ENCODE data around the gene PSMA2. TPM values are rescaled to one million over a fixed set of nuclear protein-coding genes. Genes with fewer than 3 reads are reported as not detected.

Gene PSMA2
- 100 to 1,000 TPM; 254 to 335 (median 280) TPM for polyA plus RNA-seq (ENCODE audit: insufficient read length in 3 of 3)
- long read RNA-seq, donor 1, transcript PSMA2-201 (8 exons, 1,487 nt): major isoform, 171 of 234 reads
- long read RNA-seq, donor 1, partial matches to known transcripts: 63 of 234 reads
- long read RNA-seq, donor 1, other reads (novel, unspliced or antisense): 0 of 234 reads
- long read RNA-seq, donor 2, transcript PSMA2-201 (8 exons, 1,487 nt): major isoform, 166 of 346 reads
- long read RNA-seq, donor 2, partial matches to known transcripts: 76 of 346 reads
- long read RNA-seq, donor 2, other reads (novel, unspliced or antisense): 104 of 346 reads
- long read RNA-seq, donor 3, transcript PSMA2-201 (8 exons, 1,487 nt): major isoform, 241 of 609 reads
- long read RNA-seq, donor 3, partial matches to known transcripts: 365 of 609 reads
- long read RNA-seq, donor 3, other reads (novel, unspliced or antisense): 0 of 609 reads
- long read RNA-seq, donor 4, transcript PSMA2-201 (8 exons, 1,487 nt): major isoform, 124 of 398 reads
- long read RNA-seq, donor 4, partial matches to known transcripts: 97 of 398 reads
- long read RNA-seq, donor 4, other reads (novel, unspliced or antisense): 176 of 398 reads
- long read RNA-seq, donor 5: 0 reads
- long read RNA-seq, donor 6, transcript PSMA2-201 (8 exons, 1,487 nt): major isoform, 151 of 270 reads
- long read RNA-seq, donor 6, partial matches to known transcripts: 117 of 270 reads
- long read RNA-seq, donor 6, other reads (novel, unspliced or antisense): 0 of 270 reads
- long read RNA-seq, donor 7, transcript PSMA2-201 (8 exons, 1,487 nt): major isoform, 256 of 531 reads
- long read RNA-seq, donor 7, partial matches to known transcripts: 95 of 531 reads
- long read RNA-seq, donor 7, other reads (novel, unspliced or antisense): 177 of 531 reads
- long read RNA-seq, donor 8: 0 reads
- long read RNA-seq, donor 9, transcript PSMA2-201 (8 exons, 1,487 nt): major isoform, 145 of 259 reads
- long read RNA-seq, donor 9, partial matches to known transcripts: 113 of 259 reads
- long read RNA-seq, donor 9, other reads (novel, unspliced or antisense): 0 of 259 reads
- long read RNA-seq, donor 10, transcript PSMA2-201 (8 exons, 1,487 nt): major isoform, 224 of 577 reads
- long read RNA-seq, donor 10, partial matches to known transcripts: 205 of 577 reads
- long read RNA-seq, donor 10, other reads (novel, unspliced or antisense): 148 of 577 reads
- long read RNA-seq, donor 11, transcript PSMA2-201 (8 exons, 1,487 nt): major isoform, 109 of 175 reads
- long read RNA-seq, donor 11, partial matches to known transcripts: 65 of 175 reads
- long read RNA-seq, donor 11, other reads (novel, unspliced or antisense): 0 of 175 reads
- long read RNA-seq, donor 12, transcript PSMA2-201 (8 exons, 1,487 nt): major isoform, 70 of 266 reads
- long read RNA-seq, donor 12, partial matches to known transcripts: 81 of 266 reads
- long read RNA-seq, donor 12, other reads (novel, unspliced or antisense): 115 of 266 reads
- long read RNA-seq, donor 13: 0 reads
- long read RNA-seq, donor 14, transcript PSMA2-201 (8 exons, 1,487 nt): major isoform, 176 of 177 reads
- long read RNA-seq, donor 14, partial matches to known transcripts: 0 of 177 reads
- long read RNA-seq, donor 14, other reads (novel, unspliced or antisense): 0 of 177 reads
- long read RNA-seq, donor 15, transcript PSMA2-201 (8 exons, 1,487 nt): major isoform, 63 of 162 reads
- long read RNA-seq, donor 15, partial matches to known transcripts: 47 of 162 reads
- long read RNA-seq, donor 15, other reads (novel, unspliced or antisense): 51 of 162 reads
- long read RNA-seq, donor 16, transcript PSMA2-201 (8 exons, 1,487 nt): major isoform, 409 of 1,145 reads
- long read RNA-seq, donor 16, partial matches to known transcripts: 346 of 1,145 reads
- long read RNA-seq, donor 16, other reads (novel, unspliced or antisense): 386 of 1,145 reads

DNA sequence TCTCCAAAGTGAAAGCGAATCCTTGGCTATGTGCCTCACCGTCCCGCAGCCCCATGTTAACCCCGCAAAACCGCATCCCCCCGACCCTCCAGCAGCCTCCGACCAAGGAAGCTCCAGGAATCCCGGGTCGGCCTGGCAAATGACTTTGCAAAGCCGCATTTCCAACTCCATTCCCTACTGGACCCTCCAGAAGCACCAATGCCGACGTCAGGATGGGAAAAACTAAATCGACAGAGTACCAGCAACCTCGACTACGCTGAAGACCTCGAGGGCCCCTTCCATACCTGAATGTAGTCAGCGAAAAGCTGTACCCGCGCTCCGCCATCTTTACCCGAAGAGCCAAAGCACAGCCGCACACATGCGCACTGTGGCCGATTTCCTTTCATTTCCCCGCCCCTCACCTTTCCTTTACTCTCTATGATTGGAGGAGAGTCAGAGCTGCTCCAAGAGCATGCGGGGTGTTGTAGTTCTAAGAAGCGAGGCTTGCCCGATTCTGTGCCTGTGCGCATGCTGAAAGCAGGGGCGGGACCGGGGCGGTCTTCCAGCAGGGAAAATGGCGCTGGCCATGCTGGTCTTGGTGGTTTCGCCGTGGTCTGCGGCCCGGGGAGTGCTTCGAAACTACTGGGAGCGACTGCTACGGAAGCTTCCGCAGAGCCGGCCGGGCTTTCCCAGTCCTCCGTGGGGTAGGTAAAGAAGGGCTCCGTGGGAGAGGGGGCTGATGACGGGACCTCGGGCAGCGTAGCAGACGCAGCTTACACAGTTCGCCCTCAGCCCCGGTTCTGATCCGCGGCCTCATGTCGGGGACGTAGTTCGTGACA, at the start of gene PSMA2, which contains the start of gene MRPL32:
Gene PSMA2, minus strand, starts transcription at position 341 of the 818 bp plus-strand sequence. Its CDS starts 16 bp downstream, at position 325.
Gene MRPL32, plus strand, starts transcription at position 543 of the 818 bp plus-strand sequence. Its CDS starts 11 bp downstream, at position 554.
- DNase-seq (ENCODE audit: extremely low read depth in 1 of 11, low read depth in 9 of 11, low spot score in 4 of 11): peak; percentile 91 to 98 (median 94)

DNA sequence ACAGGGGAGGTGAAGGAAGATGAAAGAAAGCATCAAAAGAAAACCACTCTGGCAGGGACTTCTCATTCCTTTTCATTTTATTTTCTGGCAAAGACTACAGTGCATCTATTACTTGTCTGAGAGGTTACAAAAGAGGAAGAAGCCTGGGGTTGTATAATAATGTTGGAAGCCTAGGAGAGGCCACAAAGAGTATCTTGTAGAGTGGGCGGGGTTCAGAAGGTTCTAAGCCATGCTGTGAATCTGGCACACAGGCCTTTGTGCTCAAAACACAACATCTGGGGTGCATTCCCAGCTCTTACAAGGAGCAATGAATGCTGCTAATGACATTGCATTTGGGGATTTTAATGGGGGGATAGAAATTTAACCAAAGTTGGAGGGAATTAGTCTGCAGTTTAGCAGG, 49.6 kb upstream of the PSMA2 start:
- no peak for DNase-seq (ENCODE audit: extremely low read depth in 1 of 11, low read depth in 9 of 11, low spot score in 4 of 11)

DNA sequence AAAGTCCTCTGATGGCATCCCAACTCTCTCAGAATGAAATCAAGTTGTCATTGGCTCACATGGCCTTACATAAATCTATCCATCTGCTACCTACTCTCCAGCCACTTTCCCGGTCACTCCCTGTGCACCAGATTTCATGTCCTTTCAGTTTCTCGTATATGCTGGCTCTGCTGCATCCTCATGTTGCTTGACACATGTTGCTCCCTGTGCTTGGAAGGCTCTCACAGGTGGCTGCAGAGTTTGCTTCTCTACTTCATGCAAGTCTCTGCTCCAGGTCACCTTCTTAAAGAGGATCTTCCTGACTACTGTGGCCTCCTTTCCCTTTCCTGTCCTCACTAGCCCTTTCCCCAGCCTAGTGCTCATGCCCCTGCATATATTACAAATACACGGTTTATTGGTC, 48.5 kb upstream of the PSMA2 start:
- DNase-seq (ENCODE audit: extremely low read depth in 1 of 11, low read depth in 9 of 11, low spot score in 4 of 11): no peak

DNA sequence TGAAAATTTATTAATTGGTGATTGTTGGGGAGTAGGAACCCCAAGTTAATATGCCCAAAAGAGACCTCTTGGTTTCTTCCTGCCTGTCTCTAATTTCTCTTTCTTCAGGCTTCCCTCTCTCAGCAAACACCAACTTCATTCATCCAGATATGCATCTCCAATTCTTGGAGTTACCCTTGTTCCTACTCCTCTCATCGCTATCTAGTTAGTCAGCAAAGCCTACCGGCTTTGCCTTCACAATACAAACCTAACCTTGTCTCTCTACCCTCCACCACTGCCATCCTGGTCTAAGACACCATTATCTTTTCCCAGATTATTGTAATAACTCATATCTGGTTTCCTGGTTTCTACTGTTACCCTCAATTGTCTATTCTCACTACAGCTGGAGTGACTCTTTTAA, 48.1 kb upstream of the PSMA2 start:
- DNase-seq (ENCODE audit: extremely low read depth in 1 of 11, low read depth in 9 of 11, low spot score in 4 of 11): no peak

DNA sequence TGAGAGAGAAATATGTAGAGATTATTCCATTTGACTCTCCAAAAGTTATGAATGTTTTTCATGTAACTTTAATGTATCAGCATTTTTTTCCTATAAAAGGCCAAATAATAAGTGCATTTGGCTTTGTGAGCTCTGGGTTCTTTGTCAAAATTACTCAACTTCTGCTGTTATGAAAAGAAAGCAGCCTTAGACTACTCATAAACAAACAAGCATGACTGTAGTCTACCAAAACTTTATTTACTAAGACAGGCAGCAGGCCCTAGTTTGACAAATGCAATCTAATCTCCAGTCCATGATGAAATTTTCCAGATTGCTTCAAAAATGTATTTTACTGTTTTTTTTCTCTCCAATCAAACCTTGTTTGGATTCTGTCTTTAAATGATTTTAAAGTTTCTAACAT, 46.5 kb upstream of the PSMA2 start:
- no peak for DNase-seq (ENCODE audit: extremely low read depth in 1 of 11, low read depth in 9 of 11, low spot score in 4 of 11)

DNA sequence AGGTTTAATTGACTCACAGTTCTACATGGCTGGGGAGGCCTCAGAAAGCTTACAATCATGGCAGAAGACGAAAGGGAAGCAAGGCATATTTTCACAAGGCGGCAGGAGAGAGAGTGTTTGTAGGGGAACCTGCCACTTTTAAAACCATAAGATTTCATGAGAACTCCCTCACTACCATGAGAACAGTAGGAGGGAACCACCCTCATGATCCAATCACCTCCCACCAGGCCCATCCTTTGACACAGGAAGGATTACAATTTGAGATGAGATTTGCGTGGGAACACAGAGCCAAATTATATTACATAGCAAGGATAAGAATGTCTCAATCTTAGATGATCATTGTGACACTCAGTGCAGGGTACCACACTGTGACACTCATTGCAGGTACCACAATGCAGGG, 44.4 kb upstream of the PSMA2 start:
- DNase-seq (ENCODE audit: extremely low read depth in 1 of 11, low read depth in 9 of 11, low spot score in 4 of 11): no peak

DNA sequence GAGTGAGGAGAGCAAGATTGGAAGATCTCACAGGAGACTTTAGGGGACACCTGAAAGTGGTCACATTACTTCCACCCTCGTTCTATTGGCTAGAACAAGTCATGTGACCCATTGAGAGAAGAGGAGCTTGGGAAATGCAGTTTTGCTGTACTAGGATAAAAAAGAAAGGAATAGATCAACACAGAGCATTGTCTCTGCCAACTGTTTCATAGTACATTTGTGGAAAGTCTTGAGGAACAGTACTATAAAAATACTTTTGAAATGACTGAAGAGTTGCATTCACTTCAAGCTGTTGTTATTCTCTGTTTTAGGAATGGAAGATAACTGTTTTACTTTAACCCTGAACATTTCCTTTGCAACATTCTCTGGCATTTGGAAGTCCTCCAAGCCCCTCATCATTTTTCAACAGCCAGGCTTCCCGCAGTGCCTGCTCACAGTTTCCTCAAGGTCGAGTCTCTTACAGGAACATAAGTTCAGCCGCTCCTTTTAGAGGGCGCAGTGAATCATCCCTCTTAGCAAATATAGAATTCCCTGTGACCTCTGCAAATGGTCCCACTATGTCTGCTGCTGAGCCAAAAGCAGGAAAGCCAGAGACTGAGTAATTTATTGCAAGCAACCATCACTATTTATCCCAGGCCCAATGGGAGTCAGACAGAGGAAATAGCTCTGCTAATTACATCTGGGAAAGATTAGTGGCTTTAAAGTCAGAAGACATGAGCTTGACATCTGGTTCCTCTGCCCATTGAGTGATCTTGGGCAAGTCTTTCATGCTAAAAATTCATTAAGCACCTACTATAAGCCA, 40.9 kb upstream of the PSMA2 start:
- DNase-seq (ENCODE audit: extremely low read depth in 1 of 11, low read depth in 9 of 11, low spot score in 4 of 11): peak; percentile 54 to 90 (median 72)

DNA sequence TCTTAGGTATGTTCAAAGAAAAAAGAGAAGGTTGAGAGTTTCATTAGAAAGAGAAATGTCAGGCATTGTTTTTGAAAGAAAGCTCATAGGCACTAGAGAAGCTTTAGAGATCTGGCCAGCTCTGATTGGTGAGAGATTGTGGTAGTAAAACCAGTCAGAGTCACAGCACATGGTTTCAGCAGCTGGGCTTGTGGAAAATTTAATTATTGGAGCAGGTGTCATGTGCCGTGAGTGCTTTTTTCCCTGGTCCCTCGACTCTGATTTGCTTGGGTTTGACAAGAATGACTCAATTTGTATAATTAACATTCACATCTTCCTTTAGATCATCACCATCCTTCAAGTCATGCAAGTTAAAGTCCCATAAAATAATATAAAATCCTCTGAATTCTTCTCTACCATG, 35.4 kb upstream of the PSMA2 start:
- DNase-seq (ENCODE audit: extremely low read depth in 1 of 11, low read depth in 9 of 11, low spot score in 4 of 11): no peak

DNA sequence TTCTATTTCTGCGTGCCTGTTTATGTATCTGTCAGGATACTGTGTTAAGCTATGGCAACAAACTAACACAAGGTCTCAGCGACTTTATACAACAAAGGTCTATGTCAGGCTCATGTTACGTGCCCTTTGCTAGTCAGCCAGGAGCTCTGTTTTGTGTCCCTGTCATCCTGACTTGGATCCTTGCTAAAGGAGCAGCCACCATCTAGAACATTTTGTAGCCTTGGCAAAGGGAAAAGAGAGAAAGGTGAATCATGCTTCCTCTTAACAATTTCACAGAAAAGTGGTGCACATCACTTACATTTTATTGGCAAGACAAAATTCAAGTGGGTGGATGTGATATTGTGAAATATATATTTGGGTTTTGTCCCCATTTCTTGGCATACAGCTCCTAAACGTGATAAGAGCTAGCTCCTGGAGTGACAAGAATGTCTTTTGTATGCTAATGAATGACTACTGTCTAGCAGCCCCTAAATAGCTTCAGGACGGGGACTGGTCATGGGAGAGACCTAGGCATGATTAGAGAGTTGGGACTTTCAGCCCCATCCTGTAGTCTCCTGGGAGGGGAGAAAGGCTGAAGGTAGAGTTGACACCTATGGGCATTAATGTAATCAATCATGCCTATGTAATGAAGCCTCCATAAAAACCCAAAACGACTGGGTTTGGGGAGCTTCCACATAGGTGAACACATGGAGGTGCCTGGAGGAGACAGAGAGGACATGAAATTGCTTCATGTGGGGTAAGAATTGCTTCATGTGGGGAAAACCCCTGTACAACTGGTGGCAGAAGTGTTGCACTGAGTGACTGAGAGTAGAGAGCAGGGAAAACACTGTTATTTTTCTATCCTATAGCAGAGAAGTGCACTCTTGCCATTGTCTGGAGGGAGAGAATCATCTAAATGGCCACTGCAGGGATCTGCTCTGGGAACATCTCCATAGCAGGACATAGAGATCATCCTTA, 33.2 kb upstream of the PSMA2 start:
- DNase-seq (ENCODE audit: extremely low read depth in 1 of 11, low read depth in 9 of 11, low spot score in 4 of 11): no peak

DNA sequence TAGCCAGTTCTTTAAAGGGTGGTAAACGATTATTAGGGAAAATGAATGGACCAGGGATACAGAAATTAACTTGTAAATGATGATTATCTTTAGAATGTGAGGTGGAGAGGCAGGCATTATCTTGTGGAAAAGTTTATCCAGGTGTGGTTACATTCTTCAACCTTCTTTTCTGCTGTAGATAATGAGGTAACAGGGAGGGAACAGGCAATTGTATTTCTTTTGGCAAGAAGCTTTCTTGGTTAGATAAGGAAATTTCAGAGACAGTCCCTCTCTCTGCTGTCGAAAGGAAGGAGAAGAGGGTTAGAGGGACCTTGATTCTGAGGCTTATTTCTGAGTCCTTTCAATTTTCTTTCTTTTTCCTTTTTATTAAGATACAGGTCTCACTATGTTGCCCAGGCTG, 32.3 kb upstream of the PSMA2 start:
- DNase-seq (ENCODE audit: extremely low read depth in 1 of 11, low read depth in 9 of 11, low spot score in 4 of 11): no peak

DNA sequence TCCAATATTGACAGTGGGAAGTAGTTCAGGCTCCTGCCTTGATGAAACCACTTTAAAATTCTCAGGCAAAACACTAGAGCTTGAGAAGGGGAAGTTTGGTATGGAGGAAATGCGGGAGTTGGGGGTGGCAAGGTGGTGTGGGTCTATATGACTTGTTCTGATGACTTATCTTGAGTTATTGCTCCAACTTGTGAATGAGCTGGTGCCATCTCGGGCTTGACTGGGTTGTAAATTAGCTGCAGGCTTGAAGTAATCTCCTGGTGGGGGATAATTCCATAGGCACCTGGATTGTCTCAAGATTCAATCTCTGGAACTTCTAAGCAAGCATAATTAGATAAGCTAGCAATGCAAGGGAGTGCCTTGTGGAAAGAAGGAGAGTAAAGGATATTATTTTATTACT, 29.2 kb upstream of the PSMA2 start:
- DNase-seq (ENCODE audit: extremely low read depth in 1 of 11, low read depth in 9 of 11, low spot score in 4 of 11): no peak

DNA sequence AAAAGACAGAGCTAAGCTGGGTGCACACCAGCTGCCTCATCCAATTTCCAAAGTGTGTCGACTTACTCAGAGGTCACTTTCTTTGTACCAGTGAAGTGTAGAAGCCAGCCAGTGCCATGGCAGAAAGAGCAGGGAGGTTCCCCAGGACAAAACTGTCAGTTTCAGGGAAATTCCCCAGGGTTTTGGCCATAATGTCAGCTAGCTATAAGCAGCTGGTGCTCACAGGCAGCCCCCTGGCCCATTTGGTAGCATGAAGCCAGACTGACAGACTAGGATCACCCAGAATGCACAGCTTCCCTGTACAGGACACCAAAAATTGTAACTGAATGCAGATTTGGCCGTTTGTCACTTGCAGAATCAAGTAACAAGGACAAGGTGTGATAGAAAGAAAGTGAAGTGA, 28.8 kb upstream of the PSMA2 start:
- no peak for DNase-seq (ENCODE audit: extremely low read depth in 1 of 11, low read depth in 9 of 11, low spot score in 4 of 11)

DNA sequence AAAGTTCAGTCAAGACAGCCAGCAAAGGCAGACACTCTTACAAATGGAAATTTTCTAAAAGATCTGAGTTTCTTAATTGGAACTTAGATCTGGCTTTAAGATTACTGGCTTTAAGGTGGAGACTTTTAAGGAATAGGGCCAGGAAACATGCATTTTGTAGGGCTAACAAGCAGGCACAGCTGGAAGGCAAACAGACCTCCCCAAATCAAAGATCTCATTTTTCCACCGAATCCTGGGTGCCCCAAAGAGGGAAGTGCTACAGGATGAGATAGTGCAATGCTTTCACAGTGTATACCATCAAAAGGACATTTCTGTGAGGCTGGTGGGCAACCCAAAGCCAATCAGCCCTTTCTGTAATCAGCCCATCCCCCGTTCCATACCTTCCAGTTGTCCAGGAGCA, 27.6 kb upstream of the PSMA2 start:
- DNase-seq (ENCODE audit: extremely low read depth in 1 of 11, low read depth in 9 of 11, low spot score in 4 of 11): no peak

DNA sequence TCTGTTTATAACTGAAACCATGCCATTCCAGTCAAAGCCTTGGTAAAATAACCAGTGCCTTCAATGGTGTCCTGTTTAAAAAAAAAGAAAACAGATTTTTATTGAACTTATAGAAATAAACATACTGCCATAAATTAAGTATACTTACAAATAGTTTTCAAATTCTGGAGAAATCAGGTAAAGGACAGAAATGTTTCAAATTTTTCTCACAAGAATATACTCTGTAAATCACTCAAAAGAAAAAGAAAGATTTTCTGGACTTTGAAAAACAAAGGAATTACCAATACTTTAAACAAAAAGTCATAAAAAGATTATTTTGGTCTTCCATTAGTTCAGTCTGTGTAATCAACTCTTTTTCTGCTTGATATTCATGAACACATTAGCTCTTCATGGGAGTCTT, 24.1 kb upstream of the PSMA2 start:
- no peak for DNase-seq (ENCODE audit: extremely low read depth in 1 of 11, low read depth in 9 of 11, low spot score in 4 of 11)

DNA sequence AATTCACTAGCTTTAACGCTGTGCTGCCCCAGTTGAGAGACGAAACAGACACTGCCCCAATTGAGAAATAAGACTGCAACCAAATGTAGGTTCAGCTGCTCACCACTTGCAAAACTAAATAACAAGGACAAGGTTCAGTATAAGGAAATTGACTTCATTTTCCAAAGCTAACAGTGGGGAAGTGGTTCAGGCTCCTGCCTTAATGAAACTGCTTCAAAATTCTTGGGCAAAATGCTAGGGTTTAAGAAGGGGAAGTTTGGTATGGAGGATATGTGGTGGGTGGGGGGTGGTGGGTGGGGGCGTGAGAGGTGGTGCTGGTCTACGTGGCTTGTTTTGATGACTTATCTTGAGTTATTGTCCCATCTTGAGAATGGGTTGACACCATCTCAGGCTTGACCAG, 22.0 kb upstream of the PSMA2 start:
- DNase-seq (ENCODE audit: extremely low read depth in 1 of 11, low read depth in 9 of 11, low spot score in 4 of 11): no peak
